Hippocampal formation (tissue), 2 donors: ENCODE measurements around the gene SMCO2.

ENCODE experiments used
- DNase-seq, 2 donors: peaks; one replicate each; lab custom pipeline; 2025; lab: John Stamatoyannopoulos, UW

SMCO2 gene

DNA sequence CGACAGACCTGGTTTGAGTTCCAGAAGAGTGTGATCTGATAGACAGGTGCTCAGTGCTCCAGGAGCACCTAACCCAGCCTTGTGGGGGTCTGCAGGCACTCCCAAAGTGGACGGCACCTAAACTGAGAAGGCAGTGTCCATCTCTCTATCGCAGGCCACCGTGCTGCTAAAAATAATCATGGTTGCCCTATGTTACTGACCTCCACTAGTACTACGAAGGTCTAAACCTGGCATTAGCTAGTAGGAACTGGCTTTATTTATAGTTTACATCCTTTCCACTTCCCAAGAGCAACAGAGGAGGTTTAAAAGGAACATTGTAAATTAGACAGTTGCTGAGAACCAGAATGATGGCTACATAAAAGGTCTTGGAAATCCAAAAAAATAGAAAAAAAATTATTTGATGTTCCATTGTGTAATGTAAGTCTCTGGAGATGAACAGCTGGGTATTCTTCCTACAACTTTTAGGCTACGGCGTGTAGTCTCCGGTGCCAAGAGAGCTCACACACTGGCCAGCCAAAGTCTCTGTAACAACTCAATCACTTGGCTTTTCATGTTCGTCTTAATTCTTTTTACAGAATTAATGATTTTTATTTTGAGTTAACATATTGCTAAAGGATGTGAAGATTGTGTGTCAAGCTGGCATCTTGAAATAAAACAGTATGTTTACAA, 104.8 kb downstream of the SMCO2 start:
- DNase-seq: no peak
